ENCODE results near the gene SNX32.
A peak's percentile ranks its signal among the peaks of the same experiment; 100 is the strongest.

SNX32 gene

GRCh38 chr11:65868907-65869306, 35.1 kb downstream of the SNX32 start:
- no peak for DNase-seq (ENCODE audit: low read depth in 3 of 3)

GRCh38 chr11:65869643-65870306, 36.0 kb downstream of the SNX32 start:
- DNase-seq (ENCODE audit: low read depth in 3 of 3): no peak

- DNase-seq (ENCODE audit: low read depth in 3 of 3): no peak
Measured at GRCh38 chr11:65870307-65870658, 36.5 kb downstream of the SNX32 start.

GRCh38 chr11:65870706-65871681, 37.2 kb downstream of the SNX32 start:
- DNase-seq (ENCODE audit: low read depth in 3 of 3): no peak

- DNase-seq (ENCODE audit: low read depth in 3 of 3): no peak
Measured at GRCh38 chr11:65871811-65872548, 38.2 kb downstream of the SNX32 start.

DNA sequence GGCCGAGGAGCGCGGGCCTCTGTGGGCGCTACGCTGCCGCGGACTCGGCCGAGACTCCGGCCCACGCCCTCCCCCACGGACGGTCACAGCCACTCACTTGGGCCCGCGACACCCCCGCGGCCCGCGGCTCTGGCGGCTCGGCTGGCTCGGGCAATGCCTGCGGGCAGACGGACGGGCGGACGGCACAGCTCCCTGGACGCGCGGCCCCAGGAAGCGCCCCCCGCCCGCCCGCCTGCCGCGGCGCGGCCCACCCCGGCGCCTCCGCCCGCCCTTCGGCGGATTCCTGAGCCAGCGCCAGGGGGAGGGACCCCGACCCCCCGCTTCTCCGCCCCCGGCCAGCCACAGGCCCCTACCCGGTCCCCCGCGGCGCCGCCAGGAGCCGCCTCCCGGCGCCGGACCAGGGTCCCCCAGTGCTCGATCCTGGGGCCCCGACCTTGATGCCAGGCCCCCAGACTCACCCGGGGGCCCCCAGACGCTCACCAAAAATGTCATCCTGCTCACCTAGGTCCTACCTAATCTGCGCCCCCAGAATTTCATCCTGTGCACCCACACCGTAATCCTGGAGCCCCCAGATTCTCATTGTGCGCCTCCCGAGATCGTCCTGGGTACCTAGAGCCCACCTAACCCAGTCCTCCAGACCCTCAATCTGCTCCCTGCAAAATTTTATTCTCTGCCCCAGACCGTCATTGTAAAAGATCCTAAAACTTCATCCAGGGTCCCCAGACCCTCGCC, 39.0 kb downstream of the SNX32 start, which contains the start of gene EFEMP2:
TSS of gene EFEMP2 (minus strand) at position 215 of the 732 bp plus-strand sequence. CDS start 446 bp downstream, outside the sequence.
- no peak for DNase-seq (ENCODE audit: low read depth in 3 of 3)

DNA sequence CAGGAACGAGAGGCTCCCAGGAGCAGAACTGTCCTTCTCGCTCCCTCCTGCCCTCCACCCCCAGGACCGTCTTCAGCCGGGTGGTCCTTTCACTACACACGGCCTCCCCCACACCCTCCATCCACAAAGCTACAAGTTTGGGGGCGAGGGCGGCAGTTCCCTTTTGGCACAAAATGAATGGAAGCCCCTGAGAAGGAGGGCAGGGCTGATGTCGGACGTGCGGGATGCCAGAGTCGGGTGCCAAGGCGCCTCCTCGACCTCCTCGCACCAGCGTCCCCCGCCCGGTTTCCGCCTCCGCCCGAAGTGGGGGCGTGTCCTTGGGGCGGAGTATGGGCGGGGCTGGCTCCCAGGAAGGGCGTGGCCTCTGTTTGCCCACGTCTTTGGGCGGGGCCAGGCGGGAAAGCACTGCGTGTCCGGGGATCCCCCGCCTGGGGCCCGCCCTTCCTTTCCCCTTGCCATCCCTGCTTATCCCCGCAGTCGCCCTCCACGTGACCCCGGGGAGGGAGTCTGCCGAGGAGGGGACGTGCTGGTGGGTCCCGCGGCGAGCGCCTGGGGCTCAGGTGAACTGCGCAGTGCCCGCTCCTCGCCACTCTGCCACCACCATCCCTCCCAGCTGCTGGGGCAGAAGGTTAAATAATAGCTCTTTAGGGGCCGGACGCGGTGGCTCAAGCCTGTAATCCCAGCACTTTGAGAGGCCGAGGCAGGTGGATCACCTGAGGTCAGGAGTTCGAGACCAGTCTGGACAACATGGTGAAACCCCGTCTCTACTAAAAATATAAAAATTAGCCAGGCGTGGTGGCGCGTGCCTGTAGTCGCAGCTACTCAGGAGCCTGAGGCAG, 39.8 kb downstream of the SNX32 start:
- DNase-seq (ENCODE audit: low read depth in 3 of 3): peak; percentile 90 to 97 (median 93)

DNA sequence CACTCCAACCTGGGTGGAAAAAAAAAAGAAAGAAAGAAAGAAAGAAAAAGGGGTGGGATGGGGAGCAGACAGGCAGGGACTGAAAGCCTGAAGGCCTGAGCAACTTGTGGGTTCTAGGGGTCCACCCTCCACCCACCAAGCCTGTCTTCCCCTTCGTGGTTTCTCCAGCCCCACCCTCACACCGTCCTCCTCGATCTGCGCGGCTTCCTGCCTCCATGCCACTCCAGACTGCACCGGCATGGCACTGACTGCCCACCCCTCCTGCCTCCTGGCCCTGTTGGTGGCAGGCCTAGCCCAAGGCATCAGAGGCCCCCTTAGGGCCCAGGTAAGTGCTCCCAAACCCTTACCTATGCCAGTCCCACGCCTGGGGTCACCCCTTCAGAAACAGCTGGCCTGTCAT, 45.9 kb downstream of the SNX32 start, which contains the start of gene CTSW:
TSS of gene CTSW (plus strand) at position 221 of the 400 bp plus-strand sequence. CDS start at position 239, 18 bp downstream.
- no peak for DNase-seq (ENCODE audit: low read depth in 3 of 3)

DNA sequence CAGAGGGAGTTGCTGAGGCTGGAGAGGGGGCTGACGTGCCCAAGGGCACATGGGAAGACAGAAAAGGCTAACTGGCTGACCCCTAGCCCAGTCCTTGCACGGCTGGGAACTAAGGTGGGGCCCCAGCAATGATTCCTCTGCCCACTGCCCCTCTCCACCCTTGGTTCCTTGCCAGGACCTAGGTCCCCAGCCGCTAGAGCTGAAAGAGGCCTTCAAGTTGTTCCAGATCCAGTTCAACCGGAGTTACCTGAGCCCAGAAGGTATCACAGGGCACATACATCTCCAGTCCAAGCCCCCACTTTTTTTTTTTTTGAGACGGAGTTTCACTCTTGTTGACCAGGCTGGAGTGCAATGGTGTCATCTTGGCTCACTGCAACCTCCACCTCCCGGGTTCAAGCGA, 46.3 kb downstream of the SNX32 start:
- DNase-seq (ENCODE audit: low read depth in 3 of 3): no peak

DNA sequence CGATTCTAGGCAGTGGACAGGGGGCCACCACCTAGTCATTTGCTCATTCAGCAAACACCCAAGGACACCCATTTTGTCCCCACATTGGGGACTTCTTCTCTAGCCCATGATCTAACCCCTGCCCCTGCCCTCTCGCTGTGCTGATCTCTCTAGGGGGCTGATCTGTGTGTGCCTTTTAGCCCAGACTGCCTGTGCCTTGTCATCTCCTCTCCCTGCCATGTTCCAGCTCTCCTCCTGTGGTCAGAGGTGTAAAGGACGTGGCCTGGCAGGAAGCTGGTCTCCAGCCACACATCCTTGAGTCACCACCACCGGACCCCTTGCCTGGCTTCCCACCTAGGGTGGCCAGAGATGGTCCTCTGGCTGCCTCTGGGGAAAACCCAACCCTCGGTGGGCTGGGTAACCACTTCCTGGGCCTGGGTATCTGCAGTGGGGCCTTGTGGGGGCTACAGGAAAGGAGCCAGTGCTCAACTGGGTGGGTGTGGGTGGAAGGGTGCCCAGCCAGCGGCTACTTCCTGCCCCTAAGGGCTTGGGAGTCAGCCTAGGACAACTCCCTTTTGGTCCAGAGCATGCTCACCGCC, 47.2 kb downstream of the SNX32 start:
- no peak for DNase-seq (ENCODE audit: low read depth in 3 of 3)

- no peak for DNase-seq (ENCODE audit: low read depth in 3 of 3)
Measured at GRCh38 chr11:65882120-65883057, 48.6 kb downstream of the SNX32 start.

GRCh38 chr11:65883058-65883761, 49.4 kb downstream of the SNX32 start:
- DNase-seq (ENCODE audit: low read depth in 3 of 3): no peak

DNA sequence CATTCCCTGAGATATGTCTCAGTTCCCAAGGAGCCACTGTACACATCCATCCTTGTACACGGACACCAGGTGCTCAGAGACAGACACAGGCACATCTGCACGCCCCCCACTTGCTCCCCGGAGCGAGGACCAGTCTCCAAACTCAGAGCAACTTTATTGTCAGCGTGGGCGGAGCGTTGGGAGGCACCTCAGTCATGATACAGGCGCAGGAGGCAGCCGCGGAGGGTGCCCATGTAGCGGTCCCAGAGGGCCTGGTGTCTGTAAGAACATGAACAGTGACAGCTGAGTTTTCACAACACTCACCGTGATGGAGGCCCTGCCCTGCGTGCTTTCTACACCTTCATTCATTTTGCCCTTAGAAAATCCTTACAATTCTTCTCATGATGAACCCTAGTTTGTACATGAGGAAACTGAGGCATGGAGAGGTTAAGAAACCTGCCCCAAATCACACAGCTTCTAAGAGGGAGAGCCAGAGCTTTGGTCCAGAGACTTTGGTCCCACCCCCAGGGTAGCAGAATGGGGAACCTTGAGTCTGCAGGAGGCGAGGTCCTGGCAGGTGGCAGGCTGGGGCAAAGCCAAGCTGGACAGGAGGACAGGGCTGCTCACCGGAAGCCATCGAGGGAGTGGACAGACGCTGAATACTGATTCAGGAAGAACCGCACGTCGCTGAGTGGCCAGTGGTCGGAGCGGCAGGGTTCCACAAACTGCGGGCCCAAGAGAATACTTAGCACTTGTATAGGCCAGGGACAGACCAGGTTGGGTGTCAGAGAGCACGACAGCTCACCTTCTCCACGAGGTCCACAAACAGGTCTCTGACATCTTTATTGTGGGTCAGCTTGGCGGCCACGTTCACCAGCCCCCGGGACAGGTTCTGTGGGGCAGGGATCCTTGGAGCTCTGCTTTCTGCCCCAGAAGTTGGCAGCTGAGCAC, 50.3 kb downstream of the SNX32 start:
- DNase-seq (ENCODE audit: low read depth in 3 of 3): no peak

GRCh38 chr11:65884716-65885092, 50.9 kb downstream of the SNX32 start:
- peak in 2 of 3 donors; percentile 74 to 75 for DNase-seq (ENCODE audit: low read depth in 3 of 3)

GRCh38 chr11:65885231-65885630, 51.5 kb downstream of the SNX32 start:
- DNase-seq (ENCODE audit: low read depth in 3 of 3): no peak

GRCh38 chr11:65885808-65886536, 52.2 kb downstream of the SNX32 start:
- no peak for DNase-seq (ENCODE audit: low read depth in 3 of 3)
